Mesendoderm (in vitro differentiated cells): ENCODE measurements around the gene SGIP1.

Experiments used
- DNase-seq: peaks from one replicate; pipeline ENCODE4 v3.0.0; 2013
- H2AK5ac ChIP-seq: 2 replicates; pipeline ENCODE4 v1.6.1; 2013; ENCODE audit warnings: low read length, inconsistent platforms
- H2BK120ac ChIP-seq: 2 replicates; pipeline ENCODE4 v1.6.1; 2013; ENCODE audit warnings: low read depth, mild to moderate bottlenecking, low read length, moderate library complexity, mixed read lengths
- H2BK15ac ChIP-seq: replicated peaks from 2 replicates; pipeline ENCODE4 v1.6.1; 2013; ENCODE audit warnings: low read depth, mild to moderate bottlenecking, moderate library complexity
- H2BK5ac ChIP-seq: 2 replicates; pipeline ENCODE4 v1.6.1; 2013; ENCODE audit warnings: low read length, inconsistent platforms
- H3K18ac ChIP-seq: 2 replicates; pipeline ENCODE4 v1.6.1; 2013; ENCODE audit warnings: mild to moderate bottlenecking, low read length, mixed read lengths
- H3K23ac ChIP-seq: one replicate; pipeline ENCODE4 v1.6.1; 2013; ENCODE audit warnings: low read length
- H3K27ac ChIP-seq: 2 replicates; pipeline ENCODE4 v1.5.1; 2013; ENCODE audit warnings: low read depth, mild to moderate bottlenecking, inconsistent platforms, low read length, moderate library complexity
- H3K27me3 ChIP-seq: 2 replicates; pipeline ENCODE4 v1.6.1; 2013; ENCODE audit warnings: low read length, control low read depth, mild to moderate bottlenecking, inconsistent platforms; ENCODE audit not compliant: insufficient read depth, poor library complexity
- H3K36me3 ChIP-seq: 2 replicates; pipeline ENCODE4 v1.6.1; 2013; ENCODE audit warnings: low read length, inconsistent platforms; ENCODE audit not compliant: control insufficient read depth, insufficient read depth
- H3K4ac ChIP-seq: one replicate; pipeline ENCODE4 v1.6.1; 2013; ENCODE audit warnings: low read depth, mild to moderate bottlenecking, low read length, moderate library complexity
- H3K4me1 ChIP-seq: 2 replicates; pipeline ENCODE4 v1.6.1; 2013; ENCODE audit warnings: low read depth, low read length, inconsistent platforms; ENCODE audit not compliant: control insufficient read depth
- H3K4me2 ChIP-seq: 2 replicates; pipeline ENCODE4 v1.6.1; 2013; ENCODE audit warnings: low read length
- H3K4me3 ChIP-seq: 2 replicates; pipeline ENCODE4 v1.5.1; 2013; ENCODE audit warnings: mild to moderate bottlenecking, low read length
- H3K56ac ChIP-seq: one replicate; pipeline ENCODE4 v1.6.1; 2013; ENCODE audit warnings: low read length
- H3K79me1 ChIP-seq: 2 replicates; pipeline ENCODE4 v1.6.1; 2013; ENCODE audit warnings: low read length, inconsistent platforms
- H3K79me2 ChIP-seq: 2 replicates; pipeline ENCODE4 v1.6.1; 2013; ENCODE audit warnings: mild to moderate bottlenecking, low read length; ENCODE audit not compliant: control insufficient read depth, insufficient read depth
- H3K9ac ChIP-seq: 2 replicates; pipeline ENCODE4 v1.6.1; 2013; ENCODE audit warnings: low read length, inconsistent platforms
- H4K5ac ChIP-seq: one replicate; pipeline ENCODE4 v1.6.1; 2013; ENCODE audit warnings: low read length
- H4K8ac ChIP-seq: one replicate; pipeline ENCODE4 v1.6.1; 2013; ENCODE audit warnings: low read depth, mild to moderate bottlenecking, control low read depth, low read length, moderate library complexity
- WGBS: extraction: QIAGEN DNeasy Blood & Tissue Kit; methylation state at CpG from one replicate; pipeline ENCODE4 v1.1.7; 2013; ENCODE audit warnings: low lambda C conversion rate, missing lambda C conversion rate; ENCODE audit not compliant: insufficient coverage; ENCODE audit errors: extremely low coverage; 5-methylcytosine and 5-hydroxymethylcytosine counted together

The SGIP1 gene

DNA sequence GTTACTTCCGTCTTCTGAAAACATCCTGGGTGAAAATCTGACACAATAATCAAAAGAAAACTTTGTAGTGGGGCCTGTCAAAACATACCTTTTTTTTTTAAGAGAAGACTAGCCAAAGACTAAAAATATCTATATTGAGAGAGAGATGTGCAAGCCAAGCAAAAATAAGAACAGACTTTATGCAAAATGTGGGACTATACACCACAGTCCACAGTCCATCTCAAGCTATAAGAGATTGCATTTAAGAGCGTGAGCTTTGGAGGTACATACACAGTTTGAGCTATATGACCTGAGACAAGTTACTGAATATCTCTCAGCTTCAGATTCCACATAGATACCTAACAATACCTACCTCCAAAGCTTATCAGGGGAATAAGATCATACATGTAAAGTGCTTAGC, 153.4 kb downstream of the SGIP1 start:
- no peak overlapping the region for H3K4me2 ChIP-seq
- no peak overlapping the region for H4K8ac ChIP-seq
- no peak overlapping the region for H3K18ac ChIP-seq
- H3K9ac ChIP-seq, result no peak overlapping the region
- no peak overlapping the region for H2BK5ac ChIP-seq
- no peaks in the 10 kb centered on the region for H3K4me1 ChIP-seq
- no peak overlapping the region for H3K4ac ChIP-seq
- no peak overlapping the region for H2BK120ac ChIP-seq
- H4K5ac ChIP-seq, result no peak overlapping the region
- H3K27ac ChIP-seq, result no peak overlapping the region
- H3K56ac ChIP-seq, result no peak overlapping the region
- no peak overlapping the region for H2BK15ac ChIP-seq
- H2AK5ac ChIP-seq, result no peak overlapping the region
- no peak for DNase-seq
- no peaks in the 10 kb centered on the region for H3K27me3 ChIP-seq
- H3K36me3 ChIP-seq, result no peaks in the 10 kb centered on the region
- H3K4me3 ChIP-seq, result no peak overlapping the region
- H3K79me2 ChIP-seq, result no peaks in the 10 kb centered on the region
- no CpG with 5 or more reads among the region's 2 CpGs for WGBS
- H3K23ac ChIP-seq, result no peak overlapping the region
- H3K79me1 ChIP-seq, result no peaks in the 10 kb centered on the region

GRCh38 chr1:66690666-66691381, 156.9 kb downstream of the SGIP1 start:
- Histone ChIP-seq H4K8ac (no peak overlapping the region), H2AK5ac (no peak overlapping the region), H3K56ac (no peak overlapping the region), H3K18ac (no peak overlapping the region), H3K27me3 (no peaks in the 10 kb centered on the region), H3K9ac (no peak overlapping the region), H3K36me3 (no peaks in the 10 kb centered on the region), H3K4me3 (no peak overlapping the region), H3K4ac (no peak overlapping the region), H3K23ac (no peak overlapping the region), H4K5ac (no peak overlapping the region), H3K27ac (no peak overlapping the region), H3K79me1 (no peaks in the 10 kb centered on the region), H3K4me2 (no peak overlapping the region), H2BK120ac (no peak overlapping the region), H2BK5ac (no peak overlapping the region), H3K4me1 (no peaks in the 10 kb centered on the region), H2BK15ac (no peak overlapping the region), H3K79me2 (no peaks in the 10 kb centered on the region)
- DNase-seq, result peak; percentile 31
- WGBS, result no CpG with 5 or more reads among the region's 7 CpGs

DNA sequence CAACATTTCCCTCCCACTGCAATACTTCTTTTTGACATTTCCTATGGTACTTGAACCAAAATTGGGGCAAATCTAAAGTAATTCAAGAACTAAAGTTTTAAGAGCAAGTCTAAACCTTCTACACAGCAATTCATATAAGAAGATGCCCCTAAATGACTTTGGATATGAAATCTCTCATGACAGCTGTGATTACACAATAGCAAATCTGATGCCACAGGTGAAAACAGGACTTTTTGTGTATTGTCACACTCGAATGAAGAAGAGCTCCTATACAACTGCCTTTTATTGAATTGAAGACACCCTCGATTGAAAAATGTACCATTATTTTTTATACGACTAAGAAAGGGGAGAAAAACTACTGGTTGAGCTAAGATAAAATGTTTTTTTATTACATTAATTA, 158.7 kb downstream of the SGIP1 start:
- H2BK120ac ChIP-seq, result no peak overlapping the region

GRCh38 chr1:66693856-66694255, 159.9 kb downstream of the SGIP1 start:
- DNase-seq, result no peak
- Histone ChIP-seq H3K4me1 (no peaks in the 10 kb centered on the region), H2BK15ac (no peak overlapping the region), H4K5ac (no peak overlapping the region), H3K79me2 (no peaks in the 10 kb centered on the region), H3K56ac (no peak overlapping the region), H2AK5ac (no peak overlapping the region), H3K27me3 (no peaks in the 10 kb centered on the region), H3K4ac (no peak overlapping the region), H2BK5ac (no peak overlapping the region), H3K27ac (no peak overlapping the region), H3K9ac (no peak overlapping the region), H3K36me3 (no peaks in the 10 kb centered on the region), H3K18ac (no peak overlapping the region), H4K8ac (no peak overlapping the region), H2BK120ac (no peak overlapping the region), H3K79me1 (no peaks in the 10 kb centered on the region), H3K4me3 (no peak overlapping the region), H3K23ac (no peak overlapping the region), H3K4me2 (no peak overlapping the region)

More for the DNA sequence above, 158.7 kb downstream of the SGIP1 start:
- no peak overlapping the region for H3K9ac ChIP-seq
- H3K4me2 ChIP-seq, result no peak overlapping the region
- WGBS, result no CpG with 5 or more reads among the region's 3 CpGs
- H3K36me3 ChIP-seq, result no peaks in the 10 kb centered on the region
- H2AK5ac ChIP-seq, result no peak overlapping the region
- H3K4me1 ChIP-seq, result no peaks in the 10 kb centered on the region
- no peak overlapping the region for H3K27ac ChIP-seq
- no peak overlapping the region for H4K5ac ChIP-seq
- no peak overlapping the region for H3K4me3 ChIP-seq
- no peaks in the 10 kb centered on the region for H3K79me2 ChIP-seq
- H3K23ac ChIP-seq, result no peak overlapping the region
- H3K79me1 ChIP-seq, result no peaks in the 10 kb centered on the region
- H3K56ac ChIP-seq, result no peak overlapping the region
- H4K8ac ChIP-seq, result no peak overlapping the region
- H3K27me3 ChIP-seq, result no peaks in the 10 kb centered on the region
- no peak overlapping the region for H2BK15ac ChIP-seq
- no peak overlapping the region for H3K18ac ChIP-seq
- no peak for DNase-seq
- no peak overlapping the region for H3K4ac ChIP-seq
- no peak overlapping the region for H2BK5ac ChIP-seq

GRCh38 chr1:66695116-66695515, 161.2 kb downstream of the SGIP1 start:
- Histone ChIP-seq H4K8ac (no peak overlapping the region), H2AK5ac (no peak overlapping the region), H2BK15ac (no peak overlapping the region), H2BK5ac (no peak overlapping the region), H2BK120ac (no peak overlapping the region), H3K27me3 (no peaks in the 10 kb centered on the region), H3K56ac (no peak overlapping the region), H3K27ac (no peak overlapping the region), H3K4me3 (no peak overlapping the region), H3K18ac (no peak overlapping the region), H3K36me3 (no peaks in the 10 kb centered on the region), H3K4me2 (no peak overlapping the region), H3K4ac (no peak overlapping the region), H3K4me1 (no peaks in the 10 kb centered on the region), H3K79me2 (no peaks in the 10 kb centered on the region), H3K23ac (no peak overlapping the region), H3K9ac (no peak overlapping the region), H4K5ac (no peak overlapping the region), H3K79me1 (no peaks in the 10 kb centered on the region)
- WGBS, result no CpG with 5 or more reads among the region's 5 CpGs
- DNase-seq, result no peak

DNA sequence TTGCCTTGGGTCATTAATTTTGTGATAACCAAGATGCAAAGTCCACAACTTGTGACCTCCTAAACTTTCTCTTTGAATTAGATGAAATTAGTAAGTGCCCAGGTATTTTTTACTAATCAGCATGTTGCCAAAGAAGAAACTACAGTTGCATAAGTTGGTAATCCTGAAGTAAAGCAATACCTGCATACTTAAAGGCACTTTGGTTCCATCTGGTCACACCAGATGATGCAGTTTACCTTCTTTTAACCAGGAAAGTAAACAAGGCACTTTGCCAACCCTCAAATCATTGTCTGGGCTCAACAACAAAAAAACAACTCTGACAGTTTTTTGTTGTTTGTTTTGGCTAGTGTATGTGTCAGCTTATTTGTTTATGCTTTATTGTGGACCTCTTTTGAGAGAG, 162.8 kb downstream of the SGIP1 start:
- no peak overlapping the region for H3K9ac ChIP-seq
- no peak for DNase-seq
- no peak overlapping the region for H2AK5ac ChIP-seq
- no peaks in the 10 kb centered on the region for H3K36me3 ChIP-seq
- no peaks in the 10 kb centered on the region for H3K79me2 ChIP-seq
- no peak overlapping the region for H3K4me3 ChIP-seq
- H3K4me1 ChIP-seq, result no peaks in the 10 kb centered on the region
- H3K27me3 ChIP-seq, result no peaks in the 10 kb centered on the region
- H3K4ac ChIP-seq, result no peak overlapping the region
- no peak overlapping the region for H4K8ac ChIP-seq
- no peak overlapping the region for H2BK15ac ChIP-seq
- no peak overlapping the region for H4K5ac ChIP-seq
- H3K27ac ChIP-seq, result no peak overlapping the region
- H2BK5ac ChIP-seq, result no peak overlapping the region
- no peak overlapping the region for H3K4me2 ChIP-seq
- H3K79me1 ChIP-seq, result no peaks in the 10 kb centered on the region
- no peak overlapping the region for H3K18ac ChIP-seq
- H2BK120ac ChIP-seq, result no peak overlapping the region
- H3K56ac ChIP-seq, result no peak overlapping the region
- H3K23ac ChIP-seq, result no peak overlapping the region
